HG03039 (cell line): Measurements from ENCODE around the gene ISX.

Experiments used
- ATAC-seq: cut with Tn5 transposase; IDR thresholded peaks from one replicate; pipeline ENCODE4 v1.9.1; 2021; ENCODE audit warnings: mild to moderate bottlenecking, moderate library complexity; ENCODE audit not compliant: unreplicated experiment

Gene ISX

DNA sequence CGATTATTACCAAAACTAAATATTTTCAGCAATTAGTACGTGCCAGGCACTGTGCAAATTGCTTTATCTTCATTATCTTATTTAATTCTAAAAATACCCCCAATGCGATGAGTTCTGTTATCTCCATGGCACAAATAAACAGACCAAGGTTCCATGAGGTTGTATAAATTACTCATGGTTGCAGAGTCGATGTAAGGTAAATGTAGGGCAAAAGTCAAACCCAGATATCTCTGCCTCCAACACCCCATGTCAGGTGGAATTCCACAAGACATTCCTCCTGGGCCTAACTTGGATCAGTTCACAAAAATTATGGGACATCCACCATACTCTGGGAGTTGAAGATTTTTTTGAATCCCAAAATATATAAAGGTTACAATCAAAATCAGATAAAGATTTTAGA is 43.7 kb downstream of the ISX start:
- no peak for ATAC-seq

DNA sequence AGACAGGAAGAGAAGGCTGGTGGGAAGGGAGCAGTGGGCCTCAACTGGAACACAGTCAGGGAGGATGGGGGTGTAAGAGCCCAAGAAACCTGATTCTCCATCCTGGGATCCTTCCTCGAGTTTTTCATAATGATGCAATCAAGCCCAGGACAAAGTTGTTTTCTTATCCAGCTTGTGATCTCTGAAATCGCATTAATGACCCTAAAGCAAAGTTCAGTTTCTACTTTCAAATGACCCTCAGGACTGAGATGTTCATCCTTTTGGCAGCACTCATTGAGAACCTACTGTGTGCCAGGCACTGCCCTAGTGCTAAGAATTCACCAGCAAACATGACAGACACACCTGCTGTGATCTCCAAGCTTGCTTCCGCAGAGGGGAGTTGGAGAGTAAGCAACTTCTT is 45.3 kb downstream of the ISX start:
- ATAC-seq, result no peak

DNA sequence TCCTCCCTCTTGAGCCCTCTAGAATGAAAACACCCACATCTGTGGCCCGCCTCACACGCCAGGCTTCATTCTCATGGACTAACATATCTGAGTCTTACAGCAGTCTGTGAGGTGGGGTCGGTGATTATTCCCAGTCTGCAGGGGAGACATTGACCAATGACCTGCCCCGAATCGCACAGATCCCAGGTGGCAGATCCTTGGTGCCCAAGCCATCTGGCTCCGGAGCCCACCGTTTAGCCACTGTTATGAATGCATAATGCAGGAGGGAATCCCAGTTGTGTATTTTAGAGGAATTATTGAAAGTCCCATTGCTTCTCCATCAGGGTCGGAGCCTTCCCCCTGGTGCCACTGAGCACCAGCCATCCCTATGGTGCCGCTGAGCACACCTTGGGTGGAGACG is 47.4 kb downstream of the ISX start:
- no peak for ATAC-seq

DNA sequence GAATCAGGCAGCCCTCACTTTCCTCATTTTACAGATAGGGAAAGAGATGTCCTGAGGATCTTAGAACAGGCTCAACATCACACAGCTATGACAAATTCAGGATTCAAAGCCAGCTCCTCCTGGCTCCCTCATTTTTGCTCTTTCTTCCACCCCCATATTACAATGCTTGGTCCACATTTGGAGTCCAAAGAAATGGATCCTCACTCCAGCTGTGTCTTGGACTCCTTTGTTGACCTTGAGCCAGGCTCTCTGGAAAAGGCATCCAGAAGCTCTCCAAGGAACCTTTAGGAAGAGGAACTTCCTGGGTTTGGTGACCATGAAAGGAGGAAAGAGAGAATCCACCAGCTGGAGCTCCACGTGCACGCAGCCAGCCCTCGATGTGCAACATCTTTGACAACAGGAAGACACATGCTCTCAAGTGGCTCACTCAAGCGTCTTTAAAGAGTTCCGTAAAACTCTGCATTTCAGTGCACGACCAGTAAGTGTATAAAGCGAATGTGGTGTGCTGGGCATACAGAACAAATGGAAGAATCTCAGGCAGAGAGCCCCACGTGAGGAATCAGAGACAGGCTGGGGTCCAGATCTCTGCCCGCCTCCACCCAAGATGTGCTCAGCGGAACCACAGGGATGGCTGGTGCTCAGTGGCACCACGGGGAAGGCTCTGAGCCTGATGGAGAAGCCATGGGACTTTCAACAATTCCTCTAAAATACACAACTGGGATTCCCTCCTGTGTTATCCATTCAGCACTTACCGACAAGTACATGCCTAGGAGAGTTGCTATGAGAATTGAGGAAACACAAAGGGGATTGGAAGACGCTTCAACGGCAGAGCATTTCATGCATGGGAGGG is 48.4 kb downstream of the ISX start:
- no peak for ATAC-seq

DNA sequence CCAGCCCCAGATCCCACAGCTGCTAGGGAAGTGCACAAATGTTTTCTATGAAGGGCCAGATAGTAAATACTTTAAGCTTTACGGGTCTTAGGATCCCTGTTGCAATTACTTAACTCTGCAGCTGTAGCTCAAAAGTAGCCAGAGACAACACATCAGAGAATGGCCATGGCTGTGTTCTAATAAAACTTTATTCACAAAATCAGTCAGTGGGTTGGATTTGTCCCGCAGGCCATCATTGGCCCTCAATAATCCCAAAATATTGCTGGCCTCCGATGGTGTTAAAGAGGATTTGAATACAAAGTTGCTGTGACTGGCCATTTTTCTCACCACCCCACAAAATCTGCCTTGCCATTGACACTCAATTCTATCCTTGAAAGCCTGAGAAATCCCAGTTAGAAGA is 49.6 kb downstream of the ISX start:
- no peak for ATAC-seq

DNA sequence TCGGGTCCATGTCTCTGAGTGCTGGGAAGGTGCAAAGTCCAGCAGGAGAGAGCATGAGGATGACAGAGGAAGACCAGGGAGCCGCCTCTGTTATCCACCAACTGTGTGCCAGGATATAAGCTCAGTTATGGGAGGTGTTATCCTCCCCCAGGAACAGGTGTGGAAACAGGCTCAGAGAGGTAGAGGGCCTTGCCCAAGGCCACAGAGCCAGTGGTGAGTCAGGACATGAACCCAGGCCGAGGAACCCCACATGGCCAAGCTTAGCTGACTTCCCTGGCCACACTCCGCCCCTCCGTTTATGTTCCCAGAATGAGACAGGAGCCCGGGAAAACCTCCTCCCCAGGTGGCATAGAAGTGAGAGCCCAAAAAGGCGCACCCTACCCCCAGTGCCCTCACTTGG is 50.3 kb downstream of the ISX start:
- ATAC-seq, result no peak

DNA sequence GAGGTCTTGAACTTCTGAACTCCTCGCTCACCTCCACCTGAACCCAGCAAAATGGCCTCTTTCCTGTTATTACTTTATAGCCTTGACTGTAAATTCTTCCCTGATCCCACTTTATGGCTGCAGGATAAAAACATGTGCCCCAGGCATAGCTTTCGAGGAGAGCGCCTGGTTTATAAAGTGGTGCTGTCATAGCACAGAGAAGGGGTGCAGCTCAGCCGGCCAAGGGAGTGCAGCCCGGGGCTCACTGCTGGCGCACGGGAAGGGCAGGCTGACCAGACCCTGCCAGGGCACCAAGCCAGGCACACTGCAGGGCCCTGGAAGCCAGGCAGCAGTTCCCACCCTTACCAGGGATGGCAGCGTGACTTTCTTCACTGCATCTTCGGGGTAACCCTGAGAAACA is 50.9 kb downstream of the ISX start:
- no peak for ATAC-seq

DNA sequence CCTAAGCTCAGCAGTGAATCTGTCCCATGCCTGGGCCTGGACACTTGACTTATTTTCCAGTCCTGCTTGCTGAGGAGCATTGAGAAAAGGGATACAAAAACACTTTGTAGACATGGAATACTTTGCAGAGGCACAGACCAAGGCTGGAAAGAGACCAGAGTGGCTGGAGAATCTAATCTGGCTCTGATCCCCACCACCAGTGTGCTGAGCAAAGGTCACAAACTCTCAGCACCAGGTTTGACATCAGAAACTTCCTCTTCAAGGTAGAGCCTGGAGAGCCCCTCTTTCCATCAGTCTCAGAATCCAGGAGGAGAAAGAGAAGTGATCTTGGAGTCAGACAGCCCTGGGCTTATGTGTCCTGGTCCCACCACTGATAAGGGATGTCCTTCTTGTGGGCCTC is 53.5 kb downstream of the ISX start:
- no peak for ATAC-seq

DNA sequence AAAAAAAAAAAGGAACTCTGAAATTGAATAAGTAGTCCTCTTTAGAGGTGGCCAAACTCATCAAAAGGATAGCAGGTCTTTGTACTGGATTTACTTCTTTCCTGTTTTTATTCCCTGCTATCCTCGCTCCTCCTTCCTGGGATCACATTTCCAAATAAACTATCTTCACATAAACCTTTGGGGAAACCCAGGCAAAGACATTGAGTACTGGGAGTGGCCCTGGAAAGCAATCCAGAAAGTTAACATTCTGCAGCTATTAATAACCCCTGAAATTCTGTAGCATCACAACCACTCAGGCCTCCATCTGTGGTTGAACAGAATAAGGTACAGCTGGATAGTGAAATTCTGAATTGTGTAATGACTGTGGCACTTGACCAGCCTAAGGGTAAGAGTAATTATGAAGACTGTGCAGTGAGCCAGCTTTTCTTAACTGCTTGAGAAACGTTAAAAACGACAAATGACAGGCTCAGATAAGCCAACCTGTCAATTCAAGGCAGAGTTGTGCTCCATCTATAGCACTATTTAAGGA is 58.8 kb downstream of the ISX start:
- no peak for ATAC-seq

DNA sequence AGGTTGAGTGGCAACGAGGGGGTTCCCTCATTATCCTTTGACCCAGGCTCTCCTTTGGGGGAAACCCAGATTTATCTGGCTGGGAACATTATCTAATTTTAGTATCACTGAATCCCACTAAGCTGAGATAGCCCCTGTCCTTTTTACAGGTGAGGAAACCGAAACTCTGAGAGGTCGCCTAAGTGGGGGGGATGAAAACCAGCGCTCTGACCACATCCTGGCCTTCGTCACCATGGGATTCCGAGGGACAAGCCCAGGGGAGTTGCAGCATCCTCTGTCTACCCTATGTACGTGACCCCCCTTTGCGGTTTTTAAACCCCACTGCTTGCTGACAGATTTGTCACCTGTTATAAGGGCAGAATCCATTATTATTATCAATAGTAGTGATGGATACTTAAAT is 61.0 kb downstream of the ISX start:
- no peak for ATAC-seq

DNA sequence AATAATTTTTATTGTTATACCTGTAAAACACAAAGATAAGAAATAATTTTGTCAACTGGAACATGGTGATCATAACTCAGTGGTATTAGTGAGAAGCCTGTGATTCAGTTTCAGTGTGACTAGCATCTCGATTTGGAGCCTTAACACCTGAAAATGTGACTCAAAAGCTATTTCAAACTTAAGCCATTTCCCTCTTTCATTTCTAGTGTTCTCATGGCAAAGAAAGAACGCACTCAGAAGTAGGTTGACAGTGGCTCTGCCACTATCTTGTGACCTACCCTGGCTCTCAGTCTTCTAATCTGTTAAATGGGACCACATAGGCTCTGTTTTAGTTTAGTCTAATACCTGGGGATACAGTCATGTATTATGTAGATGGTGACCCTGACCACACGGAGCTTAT is 62.7 kb downstream of the ISX start:
- no peak for ATAC-seq

DNA sequence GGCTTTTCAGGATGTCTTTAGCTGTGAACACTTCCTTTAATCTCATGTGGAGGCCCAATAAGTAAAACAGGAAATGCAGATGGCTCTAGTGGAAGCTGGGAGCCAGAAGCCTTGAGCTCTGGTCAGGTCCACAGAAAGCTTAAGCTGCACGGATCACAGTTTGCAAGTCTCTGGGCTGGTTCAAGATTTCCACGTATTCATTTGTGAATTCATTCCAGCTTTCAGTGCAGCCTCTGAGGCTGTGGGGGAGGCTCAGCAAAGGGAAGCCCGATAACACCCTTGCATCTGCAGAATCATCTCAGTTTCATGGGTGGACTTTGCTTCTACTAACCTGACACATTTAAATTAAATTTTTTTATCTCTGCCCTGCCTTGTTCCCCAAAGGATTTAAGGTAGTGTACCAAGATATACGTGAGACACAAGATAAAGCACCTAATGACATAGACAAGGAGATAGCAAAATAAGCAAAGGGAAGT is 65.6 kb downstream of the ISX start:
- ATAC-seq, result no peak

DNA sequence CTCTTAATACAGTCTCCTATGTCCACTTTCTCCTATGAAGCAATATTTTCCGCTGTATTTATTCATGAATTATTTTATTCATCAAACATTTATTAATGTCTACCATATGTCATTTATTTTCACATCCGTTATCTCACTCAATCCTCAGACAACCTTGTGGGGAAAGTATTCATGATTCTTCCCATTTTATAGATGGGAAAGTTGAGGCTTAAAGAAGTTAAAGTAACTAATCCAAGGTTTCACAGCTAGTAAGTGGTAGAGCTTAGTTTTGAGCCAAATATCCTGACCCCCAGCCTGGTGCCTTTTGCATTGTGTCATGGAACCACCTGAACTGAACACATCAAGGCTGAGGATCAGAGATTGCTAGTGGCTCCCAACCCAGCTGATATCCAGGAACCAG is 66.6 kb downstream of the ISX start:
- no peak for ATAC-seq

DNA sequence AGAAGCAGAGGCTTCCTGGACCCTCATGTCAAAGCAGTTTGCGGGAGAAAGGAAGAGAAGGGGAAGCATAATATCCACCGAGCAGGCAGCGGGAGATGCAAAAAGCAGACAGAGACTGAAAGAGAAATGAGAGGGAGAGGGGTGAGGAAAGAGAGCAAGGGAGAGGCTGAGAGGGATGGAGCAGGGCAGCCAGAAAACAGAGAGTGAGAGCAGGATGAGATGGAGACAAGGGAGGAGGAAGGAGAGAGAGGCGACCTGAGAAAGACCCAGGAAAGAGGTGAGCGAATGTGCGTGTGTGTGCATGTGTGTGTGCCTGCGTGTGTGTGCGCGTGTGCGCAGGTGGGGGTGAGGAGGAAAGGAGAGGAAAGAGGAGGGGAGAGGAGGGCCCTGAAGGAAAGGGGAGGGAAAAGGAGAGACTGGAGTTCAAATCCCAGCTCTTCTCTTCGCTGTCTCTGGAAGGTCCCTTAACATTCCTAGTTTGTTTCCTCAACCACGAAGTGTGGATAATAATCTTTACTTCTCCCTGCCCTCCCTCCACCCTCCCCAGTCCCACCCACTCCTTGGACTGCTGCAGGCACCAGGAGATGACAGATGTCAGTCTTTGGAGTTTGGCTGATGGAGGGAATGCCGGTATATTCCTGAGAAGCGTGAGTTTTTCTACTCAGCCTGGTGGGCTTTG is 67.9 kb downstream of the ISX start:
- ATAC-seq, result no peak

DNA sequence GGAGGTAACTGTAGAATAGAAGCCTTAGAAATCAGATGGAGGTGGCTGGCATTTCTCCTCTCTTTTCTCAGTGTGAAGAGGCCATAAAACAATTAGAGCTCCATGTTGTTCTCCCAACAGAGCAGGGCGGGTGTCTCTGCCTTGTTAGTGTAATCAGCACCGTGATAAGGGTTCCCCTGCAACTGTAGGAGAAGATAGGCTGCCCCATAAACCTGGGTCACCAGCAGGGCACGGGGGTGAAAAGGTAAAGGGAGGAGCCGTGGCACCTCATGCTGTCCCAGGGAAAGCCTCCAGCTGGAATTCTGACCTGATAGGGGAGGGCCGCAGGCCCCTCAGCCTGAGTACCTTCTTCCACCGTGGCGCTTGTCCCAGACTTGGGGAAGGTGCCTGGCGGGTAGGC is 68.7 kb downstream of the ISX start:
- no peak for ATAC-seq

DNA sequence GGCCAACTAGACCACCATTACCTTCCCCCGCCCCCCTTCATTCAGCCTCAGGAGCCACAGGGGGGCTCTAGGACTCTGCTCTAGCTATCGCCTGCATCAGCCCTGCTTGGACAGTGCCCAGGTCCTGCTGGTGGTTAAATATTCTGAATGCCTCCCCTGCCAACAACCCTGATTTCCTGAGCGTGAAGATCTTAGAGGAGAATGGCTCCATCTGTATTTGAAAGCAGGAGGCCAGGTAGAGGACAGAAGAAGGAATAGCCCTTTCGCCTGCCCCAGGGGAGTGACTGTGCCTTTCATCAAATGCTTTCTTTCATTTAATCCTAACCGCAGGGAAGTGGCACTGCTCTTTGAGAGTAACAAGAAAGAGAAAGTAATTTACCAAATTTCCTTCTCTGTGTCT is 69.2 kb downstream of the ISX start:
- ATAC-seq, result no peak
